Nephron progenitor cell (in vitro differentiated cells): ENCODE results near the gene FKBP5.
A peak's percentile ranks its signal among the peaks of the same experiment; 100 is the strongest.

Experiments used
- DNase-seq: peaks from one replicate; pipeline ENCODE4 v3.0.0; 2021
- H3K27ac Mint-ChIP-seq: 2 replicates; pipeline ENCODE4 v1.8.0; 2021; ENCODE audit warnings: mild to moderate bottlenecking, moderate library complexity, mixed read lengths
- H3K27me3 Mint-ChIP-seq: 2 replicates; pipeline ENCODE4 v1.8.0; 2021; ENCODE audit warnings: mild to moderate bottlenecking, low read depth, mixed read lengths; ENCODE audit not compliant: poor library complexity
- H3K36me3 Mint-ChIP-seq: 2 replicates; pipeline ENCODE4 v1.8.0; 2021; ENCODE audit warnings: low read depth, mixed read lengths
- H3K4me1 Mint-ChIP-seq: 2 replicates; pipeline ENCODE4 v1.8.0; 2021; ENCODE audit warnings: mixed read lengths
- H3K4me3 Mint-ChIP-seq: 2 replicates; pipeline ENCODE4 v1.8.0; 2021; ENCODE audit warnings: mild to moderate bottlenecking, moderate library complexity, mixed read lengths
- H3K9me3 Mint-ChIP-seq: 2 replicates; pipeline ENCODE4 v1.8.0; 2021; ENCODE audit warnings: mild to moderate bottlenecking, moderate library complexity, mixed read lengths
- CTCF ChIP-seq: fragments of 200-600 bp; sonication (generic); IDR thresholded peaks from 2 replicates; pipeline ENCODE4 v1.5.0; 2021; ENCODE audit warnings: antibody characterized with exemption

Gene FKBP5

GRCh38 chr6:35719404-35719829 is 30.7 kb upstream of the FKBP5 start:
- Mint-ChIP-seq H3K4me1 (peaks cover 78% of the 10 kb centered on the region), H3K36me3 (no peaks in the 10 kb centered on the region), H3K27me3 (no peaks in the 10 kb centered on the region), H3K9me3 (no peaks in the 10 kb centered on the region), H3K27ac (peak overlapping the region; percentile 83), H3K4me3 (peak overlapping the region; percentile 41)
- no peak for TF ChIP-seq CTCF
- DNase-seq, result no peak

GRCh38 chr6:35718911-35719381 is 30.2 kb upstream of the FKBP5 start:
- H3K27me3 Mint-ChIP-seq, result no peaks in the 10 kb centered on the region
- H3K36me3 Mint-ChIP-seq, result no peaks in the 10 kb centered on the region
- no peak for TF ChIP-seq CTCF
- no peak for DNase-seq
- H3K27ac Mint-ChIP-seq, result peak overlapping the region; percentile 83
- peak overlapping the region; percentile 41 for H3K4me3 Mint-ChIP-seq
- H3K9me3 Mint-ChIP-seq, result no peaks in the 10 kb centered on the region
- H3K4me1 Mint-ChIP-seq, result peaks cover 74% of the 10 kb centered on the region

- H3K4me1 Mint-ChIP-seq, result peaks cover 74% of the 10 kb centered on the region
- no peaks in the 10 kb centered on the region for H3K36me3 Mint-ChIP-seq
- H3K27me3 Mint-ChIP-seq, result no peaks in the 10 kb centered on the region
- H3K27ac Mint-ChIP-seq, result peak overlapping the region; percentile 83
- no peaks in the 10 kb centered on the region for H3K9me3 Mint-ChIP-seq
- TF ChIP-seq CTCF, result no peak
- no peak for DNase-seq
- peak overlapping the region; percentile 41 for H3K4me3 Mint-ChIP-seq
These were observed 29.6 kb upstream of the FKBP5 start for GRCh38 chr6:35718375-35718736.

- no peak for DNase-seq
- Mint-ChIP-seq H3K27ac (peak overlapping the region; percentile 34), H3K27me3 (no peaks in the 10 kb centered on the region), H3K36me3 (no peaks in the 10 kb centered on the region), H3K9me3 (no peaks in the 10 kb centered on the region), H3K4me3 (no peak overlapping the region), H3K4me1 (peaks cover 70% of the 10 kb centered on the region)
- TF ChIP-seq CTCF, result no peak
These were observed 29.0 kb upstream of the FKBP5 start for GRCh38 chr6:35717449-35718374.

- peak overlapping the region; percentile 42 for H3K27ac Mint-ChIP-seq
- H3K4me3 Mint-ChIP-seq, result no peak overlapping the region
- peaks cover 61% of the 10 kb centered on the region for H3K4me1 Mint-ChIP-seq
- no peaks in the 10 kb centered on the region for H3K36me3 Mint-ChIP-seq
- no peaks in the 10 kb centered on the region for H3K9me3 Mint-ChIP-seq
- peaks cover 4% of the 10 kb centered on the region for H3K27me3 Mint-ChIP-seq
- no peak for TF ChIP-seq CTCF
- DNase-seq, result no peak
These were observed 28.1 kb upstream of the FKBP5 start for GRCh38 chr6:35716798-35717197.
